Upper lobe of left lung (tissue), 4 donors: ENCODE data around the gene TULP1.

ENCODE experiments used
- CTCF ChIP-seq, 6 experiments: fragments of 450-650 bp in 4 of 6; fragments of 200-600 bp in 2 of 6; sonication (generic) in 2 of 6; IDR thresholded peaks; one replicate each; pipeline ENCODE4 v1.5.1; 2016 to 2019; ENCODE audit warnings: antibody characterized with exemption in 6 of 6
- EP300 ChIP-seq, 4 donors: sonication (generic); formaldehyde crosslinking; IDR thresholded peaks; one replicate each; pipeline ENCODE4 v1.5.1; 2017; ENCODE audit warnings: antibody characterized with exemption in 4 of 4, control low read depth in 2 of 4
- POLR2A ChIP-seq, 4 donors: fragments of 450-650 bp; IDR thresholded peaks; one replicate each; pipeline ENCODE4 v1.5.1; 2016 to 2017; ENCODE audit warnings: antibody characterized with exemption in 4 of 4, mild to moderate bottlenecking in 2 of 4

- no peak for TF ChIP-seq POLR2A (IDR thresholded peaks at IDR 0.05)
- no peak for TF ChIP-seq EP300 (IDR thresholded peaks at IDR 0.05)
- no peak for TF ChIP-seq CTCF (IDR thresholded peaks at IDR 0.05)
Measured at GRCh38 chr6:35469751-35470662, 42.7 kb downstream of the TULP1 start.
